PC-3 (cell line): ENCODE data around the gene EPB41L3.

Experiments
- EZH2phosphoT487 ChIP-seq: fragments of 300-600 bp; sonication (generic); IDR thresholded peaks from 2 replicates; pipeline ENCODE4 v1.6.1; 2018; ENCODE audit warnings: mild to moderate bottlenecking, antibody characterized with exemption, low read length, borderline replicate concordance
- TF ChIP-seq, protein P1 (sequence below): fragments of 300-600 bp; sonication (generic); conservative IDR thresholded peaks from 2 replicates; pipeline ENCODE4 v1.5.1; 2017; ENCODE audit warnings: antibody characterized with exemption, low read depth, mild to moderate bottlenecking, low read length

- TF ChIP-seq, protein P1, sequence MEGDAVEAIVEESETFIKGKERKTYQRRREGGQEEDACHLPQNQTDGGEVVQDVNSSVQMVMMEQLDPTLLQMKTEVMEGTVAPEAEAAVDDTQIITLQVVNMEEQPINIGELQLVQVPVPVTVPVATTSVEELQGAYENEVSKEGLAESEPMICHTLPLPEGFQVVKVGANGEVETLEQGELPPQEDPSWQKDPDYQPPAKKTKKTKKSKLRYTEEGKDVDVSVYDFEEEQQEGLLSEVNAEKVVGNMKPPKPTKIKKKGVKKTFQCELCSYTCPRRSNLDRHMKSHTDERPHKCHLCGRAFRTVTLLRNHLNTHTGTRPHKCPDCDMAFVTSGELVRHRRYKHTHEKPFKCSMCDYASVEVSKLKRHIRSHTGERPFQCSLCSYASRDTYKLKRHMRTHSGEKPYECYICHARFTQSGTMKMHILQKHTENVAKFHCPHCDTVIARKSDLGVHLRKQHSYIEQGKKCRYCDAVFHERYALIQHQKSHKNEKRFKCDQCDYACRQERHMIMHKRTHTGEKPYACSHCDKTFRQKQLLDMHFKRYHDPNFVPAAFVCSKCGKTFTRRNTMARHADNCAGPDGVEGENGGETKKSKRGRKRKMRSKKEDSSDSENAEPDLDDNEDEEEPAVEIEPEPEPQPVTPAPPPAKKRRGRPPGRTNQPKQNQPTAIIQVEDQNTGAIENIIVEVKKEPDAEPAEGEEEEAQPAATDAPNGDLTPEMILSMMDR, result no peak
- no peak for TF ChIP-seq EZH2phosphoT487
These were observed at the start of gene EPB41L3 for GRCh38 chr18:5543773-5544389.
